Activated naive CD4-positive, alpha-beta T cell treated with anti-CD3 and anti-CD28 coated beads, Interleukin-2, amount 10 ng/mL, durations not matched to agents 7 days and 5 days (primary cell): ENCODE results near the gene SLC4A4.

Source experiments
- CTCF ChIA-PET: fragments of 350-600 bp; sonication (Branson Sonifier 250); formaldehyde crosslinking; loops from one replicate; lab custom pipeline; 2021; ENCODE audit warnings: antibody characterized with exemption; lab: Charles Lee
- DNase-seq: peaks from one replicate; pipeline ENCODE4 v3.0.0-alpha.2; 2020
- H3K27ac Mint-ChIP-seq: one replicate; pipeline ENCODE4 v1.8.0; 2021; ENCODE audit warnings: mild to moderate bottlenecking, moderate library complexity, mixed read lengths
- H3K27me3 Mint-ChIP-seq: one replicate; pipeline ENCODE4 v1.8.0; 2021; ENCODE audit warnings: mild to moderate bottlenecking, mixed read lengths
- H3K36me3 Mint-ChIP-seq: one replicate; pipeline ENCODE4 v1.8.0; 2021; ENCODE audit warnings: mixed read lengths
- H3K4me1 Mint-ChIP-seq: one replicate; pipeline ENCODE4 v1.8.0; 2021; ENCODE audit warnings: mixed read lengths
- H3K4me3 Mint-ChIP-seq: one replicate; pipeline ENCODE4 v1.8.0; 2021; ENCODE audit warnings: mild to moderate bottlenecking, moderate library complexity, mixed read lengths
- H3K9me3 Mint-ChIP-seq: one replicate; pipeline ENCODE4 v1.8.0; 2021; ENCODE audit warnings: mixed read lengths

SLC4A4 gene

GRCh38 chr4:71538528-71538927, 199.7 kb downstream of the SLC4A4 start:
- CTCF ChIA-PET = interaction anchor here (0.7 kb wide), 1 partner anchor 261 kb away, joined by 3 read pairs; no protein-coding TSS in a partner anchor
- no peaks in the 10 kb centered on the region for H3K36me3 Mint-ChIP-seq
- no peak for DNase-seq
- H3K4me1 Mint-ChIP-seq = no peaks in the 10 kb centered on the region
- no peaks in the 10 kb centered on the region for H3K9me3 Mint-ChIP-seq
- H3K27ac Mint-ChIP-seq = no peak overlapping the region
- H3K27me3 Mint-ChIP-seq = no peaks in the 10 kb centered on the region
- no peak overlapping the region for H3K4me3 Mint-ChIP-seq

GRCh38 chr4:71540749-71541269, 202.0 kb downstream of the SLC4A4 start:
- no peak overlapping the region for H3K4me3 Mint-ChIP-seq
- no peaks in the 10 kb centered on the region for H3K9me3 Mint-ChIP-seq
- no peak overlapping the region for H3K27ac Mint-ChIP-seq
- H3K27me3 Mint-ChIP-seq = no peaks in the 10 kb centered on the region
- DNase-seq = no peak
- no peaks in the 10 kb centered on the region for H3K4me1 Mint-ChIP-seq
- CTCF ChIA-PET = no interaction called here
- H3K36me3 Mint-ChIP-seq = no peaks in the 10 kb centered on the region

GRCh38 chr4:71541541-71541940, 202.7 kb downstream of the SLC4A4 start:
- Mint-ChIP-seq H3K4me3 (no peak overlapping the region), H3K27me3 (no peaks in the 10 kb centered on the region), H3K9me3 (no peaks in the 10 kb centered on the region), H3K36me3 (no peaks in the 10 kb centered on the region), H3K27ac (no peak overlapping the region), H3K4me1 (no peaks in the 10 kb centered on the region)
- no peak for DNase-seq
- CTCF ChIA-PET = no interaction called here

- H3K4me1 Mint-ChIP-seq = no peaks in the 10 kb centered on the region
- CTCF ChIA-PET = interaction anchor here (0.8 kb wide), 1 partner anchor 17 kb away, joined by 3 read pairs; no protein-coding TSS in a partner anchor
- H3K4me3 Mint-ChIP-seq = no peak overlapping the region
- H3K27ac Mint-ChIP-seq = no peak overlapping the region
- DNase-seq = no peak
- no peaks in the 10 kb centered on the region for H3K9me3 Mint-ChIP-seq
- no peaks in the 10 kb centered on the region for H3K27me3 Mint-ChIP-seq
- H3K36me3 Mint-ChIP-seq = no peaks in the 10 kb centered on the region
Observed at GRCh38 chr4:71545168-71545567, 206.3 kb downstream of the SLC4A4 start.

GRCh38 chr4:71549516-71550160, 210.8 kb downstream of the SLC4A4 start:
- Mint-ChIP-seq H3K27ac (no peak overlapping the region), H3K9me3 (no peaks in the 10 kb centered on the region), H3K27me3 (no peaks in the 10 kb centered on the region), H3K4me3 (no peak overlapping the region), H3K4me1 (no peaks in the 10 kb centered on the region), H3K36me3 (no peaks in the 10 kb centered on the region)
- no peak for DNase-seq
- CTCF ChIA-PET = no interaction called here

GRCh38 chr4:71550220-71551165, 211.7 kb downstream of the SLC4A4 start:
- CTCF ChIA-PET = no interaction called here
- Mint-ChIP-seq H3K9me3 (no peaks in the 10 kb centered on the region), H3K36me3 (no peaks in the 10 kb centered on the region), H3K27ac (no peak overlapping the region), H3K4me1 (no peaks in the 10 kb centered on the region), H3K4me3 (no peak overlapping the region), H3K27me3 (no peaks in the 10 kb centered on the region)
- no peak for DNase-seq

GRCh38 chr4:71553605-71554004, 214.8 kb downstream of the SLC4A4 start:
- Mint-ChIP-seq H3K4me1 (no peaks in the 10 kb centered on the region), H3K27ac (no peak overlapping the region), H3K9me3 (no peaks in the 10 kb centered on the region), H3K4me3 (no peak overlapping the region), H3K36me3 (no peaks in the 10 kb centered on the region), H3K27me3 (no peaks in the 10 kb centered on the region)
- DNase-seq = no peak
- CTCF ChIA-PET = interaction anchor here (0.6 to 1.3 kb wide), 2 partner anchors 324 to 456 kb away, joined by 3 read pairs; no protein-coding TSS in a partner anchor

- H3K36me3 Mint-ChIP-seq = no peaks in the 10 kb centered on the region
- CTCF ChIA-PET = interaction anchor here (0.6 to 1.3 kb wide), 2 partner anchors 325 to 456 kb away, joined by 3 read pairs; no protein-coding TSS in a partner anchor
- H3K27ac Mint-ChIP-seq = no peak overlapping the region
- DNase-seq = no peak
- H3K27me3 Mint-ChIP-seq = no peaks in the 10 kb centered on the region
- H3K4me1 Mint-ChIP-seq = no peaks in the 10 kb centered on the region
- no peak overlapping the region for H3K4me3 Mint-ChIP-seq
- no peaks in the 10 kb centered on the region for H3K9me3 Mint-ChIP-seq
Observed at GRCh38 chr4:71554025-71554424, 215.2 kb downstream of the SLC4A4 start.

GRCh38 chr4:71558248-71558647, 219.4 kb downstream of the SLC4A4 start:
- CTCF ChIA-PET = no interaction called here
- H3K4me3 Mint-ChIP-seq = no peak overlapping the region
- DNase-seq = no peak
- no peaks in the 10 kb centered on the region for H3K9me3 Mint-ChIP-seq
- no peaks in the 10 kb centered on the region for H3K27me3 Mint-ChIP-seq
- H3K4me1 Mint-ChIP-seq = no peaks in the 10 kb centered on the region
- H3K27ac Mint-ChIP-seq = no peak overlapping the region
- H3K36me3 Mint-ChIP-seq = no peaks in the 10 kb centered on the region

- CTCF ChIA-PET = no interaction called here
- Mint-ChIP-seq H3K9me3 (no peaks in the 10 kb centered on the region), H3K4me3 (no peak overlapping the region)
Observed at GRCh38 chr4:71559957-71560571, 221.2 kb downstream of the SLC4A4 start.

GRCh38 chr4:71564775-71565174, 226.0 kb downstream of the SLC4A4 start:
- H3K27ac Mint-ChIP-seq = no peak overlapping the region
- CTCF ChIA-PET = no interaction called here

More at GRCh38 chr4:71559957-71560571, 221.2 kb downstream of the SLC4A4 start:
- Mint-ChIP-seq H3K27me3 (no peaks in the 10 kb centered on the region), H3K27ac (no peak overlapping the region), H3K4me1 (no peaks in the 10 kb centered on the region), H3K36me3 (no peaks in the 10 kb centered on the region)
- DNase-seq = no peak

GRCh38 chr4:71566856-71567255, 228.0 kb downstream of the SLC4A4 start:
- DNase-seq = no peak
- Mint-ChIP-seq H3K27ac (no peak overlapping the region), H3K4me3 (no peak overlapping the region), H3K36me3 (no peaks in the 10 kb centered on the region), H3K27me3 (no peaks in the 10 kb centered on the region), H3K9me3 (no peaks in the 10 kb centered on the region), H3K4me1 (no peaks in the 10 kb centered on the region)
- CTCF ChIA-PET = no interaction called here

More at GRCh38 chr4:71564775-71565174, 226.0 kb downstream of the SLC4A4 start:
- H3K4me1 Mint-ChIP-seq = no peaks in the 10 kb centered on the region
- H3K27me3 Mint-ChIP-seq = no peaks in the 10 kb centered on the region
- H3K36me3 Mint-ChIP-seq = no peaks in the 10 kb centered on the region
- H3K9me3 Mint-ChIP-seq = no peaks in the 10 kb centered on the region
- H3K4me3 Mint-ChIP-seq = no peak overlapping the region
- DNase-seq = no peak

GRCh38 chr4:71568131-71568530, 229.3 kb downstream of the SLC4A4 start:
- Mint-ChIP-seq H3K36me3 (no peaks in the 10 kb centered on the region), H3K27ac (no peak overlapping the region), H3K4me1 (no peaks in the 10 kb centered on the region), H3K9me3 (no peaks in the 10 kb centered on the region), H3K4me3 (no peak overlapping the region), H3K27me3 (no peaks in the 10 kb centered on the region)
- no peak for DNase-seq
- CTCF ChIA-PET = no interaction called here

GRCh38 chr4:71570492-71570891, 231.7 kb downstream of the SLC4A4 start:
- Mint-ChIP-seq H3K9me3 (peaks cover 5% of the 10 kb centered on the region), H3K27ac (no peak overlapping the region)
- CTCF ChIA-PET = no interaction called here

More at GRCh38 chr4:71570492-71570891, 231.7 kb downstream of the SLC4A4 start:
- Mint-ChIP-seq H3K4me3 (no peak overlapping the region), H3K4me1 (no peaks in the 10 kb centered on the region), H3K36me3 (no peaks in the 10 kb centered on the region), H3K27me3 (no peaks in the 10 kb centered on the region)
- no peak for DNase-seq
